Measurements from ENCODE around the gene RBPMS2. TPM values are rescaled to one million over a fixed set of nuclear protein-coding genes. Genes with fewer than 3 reads are reported as not detected.

The RBPMS2 gene
- polyA plus RNA-seq, 1 donor: 7.7 TPM

DNA sequence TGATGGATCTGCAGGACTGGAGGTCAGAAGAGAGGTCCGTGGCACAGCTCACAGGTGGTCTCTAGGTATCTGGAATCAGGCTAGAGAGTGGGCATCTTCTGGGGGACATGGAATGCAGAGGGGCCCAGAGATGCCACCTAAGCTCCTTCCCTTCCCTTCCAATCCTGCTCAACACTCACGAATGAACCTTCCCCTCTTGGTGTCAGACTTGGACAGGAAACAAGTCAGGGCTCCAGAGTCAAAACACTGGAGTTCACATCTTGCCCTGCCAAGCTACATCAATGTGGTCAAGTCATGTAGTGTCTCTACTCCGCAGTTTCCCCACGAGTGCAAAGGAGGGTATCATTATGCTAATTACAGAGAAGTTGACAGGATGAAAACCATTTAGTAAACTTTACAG lies 16.0 kb upstream of the RBPMS2 start:
- Histone ChIP-seq H3K27ac (ENCODE audit: low read length) (no peak overlapping the region), H3K36me3 (ENCODE audit: control insufficient read depth, insufficient read depth, low read length) (no peaks in the 10 kb centered on the region), H3K27me3 (ENCODE audit: control insufficient read depth, insufficient read depth, low read length) (no peaks in the 10 kb centered on the region), H3K4me1 (ENCODE audit: control insufficient read depth, insufficient read depth, low read length) (no peaks in the 10 kb centered on the region), H3K4me3 (ENCODE audit: low read length) (no peak overlapping the region), H3K9me3 (ENCODE audit: control insufficient read depth, low read depth, low read length) (no peaks in the 10 kb centered on the region)
- WGBS (ENCODE audit: insufficient coverage, low lambda C conversion rate): no CpG with 5 or more reads among the region's 4 CpGs
- DNase-seq: no peak

DNA sequence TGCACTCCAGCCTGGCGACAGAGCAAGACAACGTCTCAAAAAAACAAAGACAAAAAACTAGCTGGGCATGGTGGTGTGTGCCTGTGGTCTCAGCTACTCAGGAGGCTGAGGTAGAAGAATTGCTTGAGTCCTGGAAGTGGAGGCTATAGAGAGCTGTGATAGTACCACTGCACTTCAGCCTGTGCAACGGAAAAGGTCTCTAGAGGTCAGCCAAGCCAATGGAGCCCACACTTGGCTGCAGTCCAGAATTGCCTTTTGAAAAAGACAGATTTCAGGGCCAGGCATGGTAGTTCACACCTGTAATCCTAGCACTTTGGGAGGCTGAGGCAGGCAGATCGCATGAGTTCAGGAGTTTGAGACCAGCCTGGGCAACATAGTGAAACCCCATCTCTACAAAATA lies 8.4 kb upstream of the RBPMS2 start:
- WGBS (ENCODE audit: insufficient coverage, low lambda C conversion rate): 92% methylated on average over 2 of the region's 4 CpGs
- H3K4me1 ChIP-seq (ENCODE audit: control insufficient read depth, insufficient read depth, low read length): no peaks in the 10 kb centered on the region
- no peak for DNase-seq

DNA sequence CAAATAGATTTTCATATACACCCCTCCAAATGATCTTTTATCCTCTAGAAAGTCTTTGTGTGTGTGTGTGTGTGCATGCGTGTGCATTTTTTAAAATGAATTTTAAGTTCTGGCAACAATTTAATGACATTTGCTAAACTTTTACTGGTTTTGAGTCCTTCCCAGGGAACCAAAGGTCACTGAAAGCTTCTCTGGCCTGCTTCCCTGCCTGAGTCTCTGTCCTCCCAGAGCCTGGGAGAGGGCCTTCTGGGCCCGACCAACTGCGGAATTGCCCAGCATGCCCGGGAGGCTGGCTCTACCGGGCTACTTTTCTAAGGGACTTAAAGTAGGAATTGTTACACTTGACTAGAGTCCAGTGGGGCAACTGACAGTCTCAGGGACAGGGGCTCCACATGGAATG lies 7.4 kb upstream of the RBPMS2 start:
- no CpG with 5 or more reads among the region's 5 CpGs for WGBS (ENCODE audit: insufficient coverage, low lambda C conversion rate)
- H3K4me1 ChIP-seq (ENCODE audit: control insufficient read depth, insufficient read depth, low read length): no peaks in the 10 kb centered on the region
- no peak overlapping the region for H3K4me3 ChIP-seq (ENCODE audit: low read length)
- DNase-seq: no peak
- H3K27ac ChIP-seq (ENCODE audit: low read length): no peak overlapping the region
- no peaks in the 10 kb centered on the region for H3K36me3 ChIP-seq (ENCODE audit: control insufficient read depth, insufficient read depth, low read length)
- no peaks in the 10 kb centered on the region for H3K9me3 ChIP-seq (ENCODE audit: control insufficient read depth, low read depth, low read length)
- no peaks in the 10 kb centered on the region for H3K27me3 ChIP-seq (ENCODE audit: control insufficient read depth, insufficient read depth, low read length)

More for the DNA sequence above, 8.4 kb upstream of the RBPMS2 start:
- no peaks in the 10 kb centered on the region for H3K9me3 ChIP-seq (ENCODE audit: control insufficient read depth, low read depth, low read length)
- no peaks in the 10 kb centered on the region for H3K27me3 ChIP-seq (ENCODE audit: control insufficient read depth, insufficient read depth, low read length)
- H3K36me3 ChIP-seq (ENCODE audit: control insufficient read depth, insufficient read depth, low read length): no peaks in the 10 kb centered on the region
- no peak overlapping the region for H3K27ac ChIP-seq (ENCODE audit: low read length)
- no peak overlapping the region for H3K4me3 ChIP-seq (ENCODE audit: low read length)

DNA sequence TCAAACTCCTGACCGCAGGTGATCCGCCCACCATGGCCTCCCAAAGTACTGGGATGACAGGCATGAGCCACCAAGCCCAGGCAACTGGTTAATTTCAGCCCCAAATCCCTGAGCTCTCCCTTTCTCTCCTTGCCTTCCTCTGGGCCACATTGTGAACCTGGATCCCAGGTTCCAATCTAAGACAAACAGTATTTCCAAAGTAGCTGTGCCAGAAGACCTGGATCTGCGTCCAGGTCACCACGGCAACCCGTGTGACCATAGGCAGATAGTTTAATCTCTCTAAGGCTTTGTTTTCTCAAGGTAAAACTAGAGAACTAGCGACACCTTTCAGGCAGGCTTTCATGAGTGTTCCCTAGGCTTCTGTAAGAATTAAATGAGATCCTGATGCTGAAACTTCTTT lies 5.9 kb upstream of the RBPMS2 start:
- H3K4me1 ChIP-seq (ENCODE audit: control insufficient read depth, insufficient read depth, low read length): peaks cover 4% of the 10 kb centered on the region
- no CpG with 5 or more reads among the region's 6 CpGs for WGBS (ENCODE audit: insufficient coverage, low lambda C conversion rate)
- H3K27me3 ChIP-seq (ENCODE audit: control insufficient read depth, insufficient read depth, low read length): peaks cover 12% of the 10 kb centered on the region
- H3K4me3 ChIP-seq (ENCODE audit: low read length): no peak overlapping the region
- H3K9me3 ChIP-seq (ENCODE audit: control insufficient read depth, low read depth, low read length): peaks cover 3% of the 10 kb centered on the region
- DNase-seq: no peak
- H3K36me3 ChIP-seq (ENCODE audit: control insufficient read depth, insufficient read depth, low read length): no peaks in the 10 kb centered on the region
- no peak overlapping the region for H3K27ac ChIP-seq (ENCODE audit: low read length)

DNA sequence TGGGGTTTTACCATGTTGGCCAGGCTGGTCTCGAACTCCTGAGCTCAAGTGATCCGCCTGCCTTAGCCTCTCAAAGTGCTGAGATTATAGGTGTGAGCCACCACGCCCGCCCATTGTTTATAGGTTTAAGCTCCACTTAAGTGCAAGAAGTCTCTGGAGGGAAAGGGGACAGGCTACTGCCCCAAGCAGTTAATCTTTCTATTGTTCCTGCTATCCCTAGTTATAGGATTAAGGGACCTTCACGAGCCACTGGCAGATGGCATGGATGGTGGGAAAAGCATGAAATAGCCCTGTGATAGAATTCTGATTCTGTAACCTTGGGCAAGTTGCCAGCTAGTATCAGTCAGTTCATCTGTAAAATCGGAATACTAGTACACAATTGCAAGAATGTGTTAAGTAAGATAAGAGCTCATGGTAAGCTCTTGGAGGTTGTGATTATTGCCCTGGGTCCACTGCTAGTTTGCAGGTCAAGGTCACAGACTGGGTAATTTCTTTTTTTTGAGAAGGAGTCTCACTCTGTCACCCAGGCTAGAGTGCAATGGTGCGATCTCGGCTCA lies 5.3 kb upstream of the RBPMS2 start:
- no CpG with 5 or more reads among the region's 8 CpGs for WGBS (ENCODE audit: insufficient coverage, low lambda C conversion rate)
- Histone ChIP-seq H3K36me3 (ENCODE audit: control insufficient read depth, insufficient read depth, low read length) (no peaks in the 10 kb centered on the region), H3K27me3 (ENCODE audit: control insufficient read depth, insufficient read depth, low read length) (peaks cover 17% of the 10 kb centered on the region), H3K27ac (ENCODE audit: low read length) (no peak overlapping the region), H3K4me3 (ENCODE audit: low read length) (no peak overlapping the region), H3K9me3 (ENCODE audit: control insufficient read depth, low read depth, low read length) (peaks cover 4% of the 10 kb centered on the region), H3K4me1 (ENCODE audit: control insufficient read depth, insufficient read depth, low read length) (peaks cover 9% of the 10 kb centered on the region)
- DNase-seq: no peak

DNA sequence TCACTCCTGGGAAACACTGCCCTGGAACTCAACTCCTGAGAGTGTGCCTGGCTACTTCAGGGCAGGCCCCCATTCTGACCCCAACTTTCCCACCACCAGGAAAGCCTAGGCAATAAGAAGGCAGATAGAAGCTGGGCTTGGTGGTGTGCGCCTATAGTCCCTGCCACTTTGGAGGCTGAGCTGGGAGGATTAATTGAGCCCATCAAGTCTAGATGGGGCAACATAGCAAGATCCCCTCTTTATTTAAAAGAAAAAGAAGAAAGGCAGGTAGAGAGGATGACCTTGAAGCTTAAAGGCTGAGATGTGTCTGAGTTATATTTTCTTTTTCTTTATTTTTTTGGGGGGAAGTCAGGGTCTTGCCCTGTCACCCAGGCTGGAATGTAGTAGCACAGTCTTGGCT lies 4.2 kb upstream of the RBPMS2 start:
- DNase-seq: no peak
- peaks cover 9% of the 10 kb centered on the region for H3K4me1 ChIP-seq (ENCODE audit: control insufficient read depth, insufficient read depth, low read length)
- peaks cover 18% of the 10 kb centered on the region for H3K27me3 ChIP-seq (ENCODE audit: control insufficient read depth, insufficient read depth, low read length)
- no peaks in the 10 kb centered on the region for H3K36me3 ChIP-seq (ENCODE audit: control insufficient read depth, insufficient read depth, low read length)
- peaks cover 4% of the 10 kb centered on the region for H3K9me3 ChIP-seq (ENCODE audit: control insufficient read depth, low read depth, low read length)
- H3K4me3 ChIP-seq (ENCODE audit: low read length): no peak overlapping the region
- no CpG with 5 or more reads among the region's 1 CpG for WGBS (ENCODE audit: insufficient coverage, low lambda C conversion rate)
- no peak overlapping the region for H3K27ac ChIP-seq (ENCODE audit: low read length)

DNA sequence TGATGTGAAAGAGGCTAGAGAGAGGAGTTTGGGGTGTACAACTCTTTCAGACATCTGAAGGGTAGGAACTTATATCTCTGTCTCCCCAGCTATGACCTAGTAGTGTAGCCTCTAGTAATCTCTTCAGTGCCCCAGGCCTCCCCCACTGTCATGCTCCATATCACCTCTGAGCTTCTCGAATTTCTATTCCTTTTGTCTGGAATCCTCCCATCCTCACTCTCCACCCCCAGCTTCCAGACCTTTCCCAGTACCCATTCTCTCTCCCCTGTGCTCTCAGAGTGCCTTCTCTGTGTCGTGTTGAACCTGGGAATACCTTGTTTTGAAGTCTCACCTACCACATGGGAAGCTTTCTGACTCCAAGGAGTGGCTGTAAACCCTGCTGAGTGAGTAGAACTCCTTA lies 3.6 kb upstream of the RBPMS2 start:
- Histone ChIP-seq H3K27ac (ENCODE audit: low read length) (no peak overlapping the region), H3K4me1 (ENCODE audit: control insufficient read depth, insufficient read depth, low read length) (peaks cover 9% of the 10 kb centered on the region), H3K4me3 (ENCODE audit: low read length) (no peak overlapping the region), H3K9me3 (ENCODE audit: control insufficient read depth, low read depth, low read length) (peaks cover 4% of the 10 kb centered on the region), H3K36me3 (ENCODE audit: control insufficient read depth, insufficient read depth, low read length) (no peaks in the 10 kb centered on the region), H3K27me3 (ENCODE audit: control insufficient read depth, insufficient read depth, low read length) (peaks cover 24% of the 10 kb centered on the region)
- no peak for DNase-seq
- 80% methylated on average over 1 of the region's 2 CpGs for WGBS (ENCODE audit: insufficient coverage, low lambda C conversion rate)

DNA sequence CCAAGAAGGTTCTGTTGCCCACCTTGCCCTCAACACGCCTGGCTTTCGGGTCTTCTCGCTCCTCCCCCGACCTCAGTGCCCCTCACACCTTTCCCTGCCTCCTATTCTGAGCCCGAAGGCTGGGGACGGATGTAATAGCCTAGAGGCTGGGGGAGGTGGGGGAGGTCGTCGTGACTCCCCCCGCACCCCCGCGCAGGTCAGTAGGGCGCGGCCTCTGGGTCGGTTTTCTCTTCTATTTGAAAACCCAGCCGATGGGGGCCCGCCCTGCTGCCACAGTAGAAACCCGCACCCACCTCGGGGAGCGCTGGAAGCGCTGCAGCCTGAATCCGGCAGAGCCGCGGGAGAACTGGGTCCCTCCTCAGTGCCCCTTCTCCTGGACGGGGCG lies 1.0 kb upstream of the RBPMS2 start:
- H3K4me1 ChIP-seq (ENCODE audit: control insufficient read depth, insufficient read depth, low read length): peaks cover 9% of the 10 kb centered on the region
- peaks cover 4% of the 10 kb centered on the region for H3K9me3 ChIP-seq (ENCODE audit: control insufficient read depth, low read depth, low read length)
- WGBS (ENCODE audit: insufficient coverage, low lambda C conversion rate): no CpG with 5 or more reads among the region's 25 CpGs
- H3K4me3 ChIP-seq (ENCODE audit: low read length): peak overlapping the region; percentile 38
- DNase-seq: no peak
- peaks cover 39% of the 10 kb centered on the region for H3K27me3 ChIP-seq (ENCODE audit: control insufficient read depth, insufficient read depth, low read length)
- H3K36me3 ChIP-seq (ENCODE audit: control insufficient read depth, insufficient read depth, low read length): no peaks in the 10 kb centered on the region
- H3K27ac ChIP-seq (ENCODE audit: low read length): no peak overlapping the region

DNA sequence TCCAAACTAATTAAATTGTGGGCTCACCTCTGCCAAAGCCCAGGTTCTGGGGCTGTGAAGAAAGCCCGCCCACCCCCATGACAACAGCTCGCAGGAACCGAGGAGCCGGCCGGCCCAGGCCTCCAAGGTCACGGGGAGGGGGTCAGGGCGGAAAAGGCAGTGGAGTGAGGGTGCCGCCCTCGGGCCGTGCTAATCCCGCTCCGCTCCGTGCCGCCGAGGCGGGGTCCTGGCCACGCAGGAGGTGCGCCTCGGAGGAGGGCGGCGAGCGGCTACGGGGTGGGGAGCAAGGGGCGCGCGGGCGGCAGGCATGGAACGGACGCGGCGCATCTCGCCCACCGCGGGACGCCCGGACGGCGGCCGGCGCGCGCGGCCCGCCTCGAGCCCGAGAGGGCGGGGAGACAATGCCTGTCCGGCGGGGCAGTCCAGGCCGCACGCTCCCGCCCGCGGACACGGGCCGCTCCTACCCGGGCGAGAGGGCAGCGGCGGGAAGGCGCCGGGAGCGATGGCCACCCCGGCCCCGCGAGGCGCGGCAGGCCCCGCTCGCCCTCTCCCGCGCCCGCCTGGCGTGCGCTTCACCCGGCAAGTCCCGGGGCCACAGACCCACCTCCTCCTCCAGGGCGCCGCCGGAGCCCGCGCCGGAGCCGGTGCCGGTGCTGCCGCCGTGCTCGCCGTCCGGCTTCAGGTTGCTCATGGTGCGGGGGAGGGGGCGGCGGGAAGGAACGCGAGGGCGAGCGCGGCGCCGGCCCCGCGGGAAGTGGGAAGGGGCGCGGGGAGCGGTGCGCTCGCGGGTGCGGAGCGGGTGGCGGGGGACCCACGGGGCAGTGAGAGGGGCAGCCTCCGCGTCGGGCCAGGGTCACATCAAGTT lies 528 bp downstream of the RBPMS2 start:
- peak overlapping the region; percentile 19 for H3K4me3 ChIP-seq (ENCODE audit: low read length)
- H3K36me3 ChIP-seq (ENCODE audit: control insufficient read depth, insufficient read depth, low read length): no peaks in the 10 kb centered on the region
- no peak overlapping the region for H3K27ac ChIP-seq (ENCODE audit: low read length)
- H3K4me1 ChIP-seq (ENCODE audit: control insufficient read depth, insufficient read depth, low read length): peaks cover 9% of the 10 kb centered on the region
- DNase-seq: peak; percentile 16 to 40
- no CpG with 5 or more reads among the region's 115 CpGs for WGBS (ENCODE audit: insufficient coverage, low lambda C conversion rate)
- H3K27me3 ChIP-seq (ENCODE audit: control insufficient read depth, insufficient read depth, low read length): peaks cover 39% of the 10 kb centered on the region
- peaks cover 4% of the 10 kb centered on the region for H3K9me3 ChIP-seq (ENCODE audit: control insufficient read depth, low read depth, low read length)

DNA sequence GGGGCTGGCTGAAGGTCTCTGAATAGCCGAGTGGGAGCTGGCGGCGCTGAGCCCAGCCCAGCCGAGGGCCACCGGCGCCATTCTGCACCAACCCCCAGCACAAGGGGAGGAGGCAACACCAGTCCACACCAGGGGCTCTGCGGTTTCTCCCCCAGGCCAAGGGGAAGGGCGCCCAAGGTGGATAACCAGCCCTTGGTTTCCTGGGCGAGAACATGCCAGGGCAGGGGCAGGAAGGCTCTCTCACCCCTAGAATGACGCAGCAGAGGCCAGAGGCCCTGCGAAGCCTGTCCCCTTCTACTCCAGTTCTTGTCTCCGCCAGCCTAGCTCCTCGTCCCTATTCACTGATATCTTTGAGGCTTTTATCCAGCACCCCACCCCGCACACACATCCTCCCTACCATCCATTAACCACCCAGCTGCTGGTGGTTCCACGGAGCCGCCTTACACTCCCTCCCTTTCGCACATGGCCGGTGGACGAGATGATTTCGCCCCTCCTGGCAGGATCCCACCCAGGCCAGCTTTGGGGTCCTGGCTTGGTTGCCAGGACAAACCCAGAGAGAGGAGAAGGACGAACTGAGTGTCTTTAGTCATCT lies 1.3 kb downstream of the RBPMS2 start:
- Histone ChIP-seq H3K27ac (ENCODE audit: low read length) (no peak overlapping the region), H3K4me3 (ENCODE audit: low read length) (peak overlapping the region; percentile 19), H3K4me1 (ENCODE audit: control insufficient read depth, insufficient read depth, low read length) (peaks cover 9% of the 10 kb centered on the region), H3K9me3 (ENCODE audit: control insufficient read depth, low read depth, low read length) (peaks cover 4% of the 10 kb centered on the region), H3K36me3 (ENCODE audit: control insufficient read depth, insufficient read depth, low read length) (no peaks in the 10 kb centered on the region), H3K27me3 (ENCODE audit: control insufficient read depth, insufficient read depth, low read length) (peaks cover 39% of the 10 kb centered on the region)
- no CpG with 5 or more reads among the region's 21 CpGs for WGBS (ENCODE audit: insufficient coverage, low lambda C conversion rate)
- DNase-seq: no peak

Data from large intestine (tissue), 3 donors.